ENCODE data around the gene HDAC1.

GRCh38 chr1:32334274-32334861 lies 42.5 kb downstream of the HDAC1 start:
- TF ChIP-seq CTCF (conservative IDR thresholded peaks at IDR 0.05 in 1 of 2, IDR thresholded peaks at IDR 0.05 in 1 of 2; ENCODE audit: extremely low read depth in 1 of 2, insufficient read depth in 1 of 2, low read depth in 1 of 2, low read length in 2 of 2): no peak
- no peak for TF ChIP-seq EZH2 (IDR thresholded peaks at IDR 0.05; ENCODE audit: borderline replicate concordance, low read length)
